GM10266 (cell line): ENCODE results near the gene VPS37D.
"Not testable (repeated sequence)": the region's sequence is repeated elsewhere in the genome, so short reads cannot be mapped to it uniquely, and the experiment has no call there.

Source experiments
- DNase-seq: peaks from one replicate; pipeline ENCODE4 v3.0.0; 2012; ENCODE audit errors: extremely low spot score
- TF ChIP-seq, protein P1 (sequence below): IDR thresholded peaks from 2 replicates; pipeline ENCODE4 v1.5.1; 2012; ENCODE audit warnings: mild to moderate bottlenecking, low read depth; ENCODE audit not compliant: control insufficient read depth, insufficient read depth; ENCODE audit errors: missing control alignments

The VPS37D gene

DNA sequence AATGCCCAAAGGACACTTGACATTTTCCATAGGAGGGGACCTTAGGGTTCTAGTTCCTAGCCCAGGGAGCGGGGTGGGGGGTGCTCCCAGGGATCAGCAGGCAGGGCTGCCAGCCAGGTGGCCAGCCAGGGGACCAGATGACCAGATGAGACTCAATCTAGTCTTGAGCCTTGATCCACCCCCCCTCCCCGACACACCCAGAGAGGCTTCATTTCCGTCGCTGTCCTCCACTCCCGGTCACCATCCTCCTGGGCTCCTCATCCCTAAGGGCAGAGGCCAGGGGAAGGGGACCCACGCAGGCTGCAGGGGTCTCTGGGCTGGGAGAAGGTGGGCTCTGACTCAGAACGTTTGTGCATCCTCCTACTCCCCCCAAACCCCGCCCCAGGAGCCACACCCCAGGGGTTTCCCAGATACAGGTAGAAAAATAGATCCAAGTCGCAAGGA lies 50.8 kb downstream of the VPS37D start:
- DNase-seq: no peak
- TF ChIP-seq, protein P1, sequence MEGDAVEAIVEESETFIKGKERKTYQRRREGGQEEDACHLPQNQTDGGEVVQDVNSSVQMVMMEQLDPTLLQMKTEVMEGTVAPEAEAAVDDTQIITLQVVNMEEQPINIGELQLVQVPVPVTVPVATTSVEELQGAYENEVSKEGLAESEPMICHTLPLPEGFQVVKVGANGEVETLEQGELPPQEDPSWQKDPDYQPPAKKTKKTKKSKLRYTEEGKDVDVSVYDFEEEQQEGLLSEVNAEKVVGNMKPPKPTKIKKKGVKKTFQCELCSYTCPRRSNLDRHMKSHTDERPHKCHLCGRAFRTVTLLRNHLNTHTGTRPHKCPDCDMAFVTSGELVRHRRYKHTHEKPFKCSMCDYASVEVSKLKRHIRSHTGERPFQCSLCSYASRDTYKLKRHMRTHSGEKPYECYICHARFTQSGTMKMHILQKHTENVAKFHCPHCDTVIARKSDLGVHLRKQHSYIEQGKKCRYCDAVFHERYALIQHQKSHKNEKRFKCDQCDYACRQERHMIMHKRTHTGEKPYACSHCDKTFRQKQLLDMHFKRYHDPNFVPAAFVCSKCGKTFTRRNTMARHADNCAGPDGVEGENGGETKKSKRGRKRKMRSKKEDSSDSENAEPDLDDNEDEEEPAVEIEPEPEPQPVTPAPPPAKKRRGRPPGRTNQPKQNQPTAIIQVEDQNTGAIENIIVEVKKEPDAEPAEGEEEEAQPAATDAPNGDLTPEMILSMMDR: no peak

DNA sequence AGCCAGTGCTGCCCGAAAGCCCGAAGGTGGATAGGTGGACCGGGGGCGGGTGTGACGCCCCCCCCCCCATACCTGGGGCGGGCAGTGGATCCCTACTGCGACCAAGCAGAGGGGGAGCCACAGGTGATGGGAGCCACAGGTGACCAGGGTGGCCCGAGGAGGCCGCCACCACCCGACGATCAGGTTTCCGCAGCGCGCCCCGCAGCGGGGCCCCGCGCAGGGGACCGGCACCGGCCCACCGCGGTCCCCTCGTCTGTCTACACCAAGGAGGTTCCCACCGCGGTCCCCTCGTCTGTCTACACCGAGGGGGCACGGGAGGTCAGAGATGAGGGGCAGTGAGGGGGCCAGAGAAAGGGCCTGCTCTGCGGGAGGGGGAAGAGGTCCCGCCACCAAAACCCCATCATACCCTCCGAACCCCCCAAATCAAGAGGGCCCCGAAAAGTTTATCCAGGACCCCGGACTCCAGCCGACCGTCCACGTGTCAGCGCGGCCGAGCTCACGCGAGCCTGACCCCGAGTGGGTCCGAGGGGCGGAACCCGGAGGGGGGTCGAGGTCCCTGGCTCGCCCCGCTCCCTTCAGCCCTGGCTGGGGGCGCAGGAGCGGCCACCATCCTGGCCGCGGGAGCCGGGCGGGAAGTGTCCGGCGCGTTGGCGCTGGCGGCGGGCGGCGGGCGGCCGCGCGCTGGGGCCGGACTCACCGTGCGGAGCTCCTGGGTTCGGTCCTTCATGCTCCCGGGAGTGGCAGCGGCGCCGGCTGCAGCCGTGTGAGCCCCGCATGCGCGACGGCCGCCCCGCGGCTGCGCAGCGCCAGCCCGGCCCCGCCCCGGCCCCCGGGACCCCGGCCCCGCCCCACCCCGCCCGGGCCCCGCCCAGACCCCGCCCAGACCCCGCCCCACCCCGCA lies 51.5 kb downstream of the VPS37D start, which contains the start of gene STX1A:
Gene STX1A (minus strand): TSS at position 765 of the 901 bp plus-strand sequence. CDS start 38 bp downstream, at position 727.
- DNase-seq: peak; percentile 98
- TF ChIP-seq, protein P1: no peak

DNA sequence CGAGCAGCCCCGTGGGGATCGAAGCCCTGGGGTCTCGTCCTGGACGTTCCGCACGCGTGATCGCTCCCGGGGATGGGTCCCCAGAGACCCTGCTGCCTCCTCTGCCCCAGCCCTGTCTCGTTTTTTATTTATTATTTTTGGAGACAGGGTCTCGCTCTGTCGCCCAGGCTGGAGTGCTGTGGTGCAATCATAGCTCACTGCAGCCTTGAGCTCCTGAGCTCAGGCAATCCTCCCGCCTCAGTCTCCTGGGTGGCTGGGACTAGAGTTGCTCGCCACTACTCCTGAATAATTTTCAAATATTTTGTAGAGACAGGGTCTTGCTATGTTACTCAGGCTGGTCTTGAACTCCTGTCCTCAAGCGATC lies 52.2 kb downstream of the VPS37D start:
- DNase-seq: no peak
- TF ChIP-seq, protein P1: no peak

DNA sequence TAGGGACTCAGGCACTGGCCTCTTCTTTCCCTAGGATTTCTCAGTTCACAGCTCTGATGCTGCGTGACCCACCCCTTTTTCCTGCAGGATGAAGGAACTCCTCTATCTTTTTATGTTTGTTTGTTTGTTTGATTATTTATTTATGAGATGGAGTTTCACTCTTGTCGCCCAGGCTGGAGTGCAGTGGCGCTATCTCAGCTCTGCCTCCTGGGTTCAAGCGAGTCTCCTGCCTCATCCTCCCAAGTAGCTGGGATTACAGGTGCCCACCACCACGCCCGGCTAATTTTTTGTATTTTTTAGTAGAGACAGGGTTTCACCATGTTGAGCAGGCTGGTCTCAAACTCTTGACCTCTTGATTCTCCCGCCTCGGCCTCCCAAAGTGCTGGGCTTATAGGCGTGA lies 52.8 kb downstream of the VPS37D start:
- DNase-seq: not testable (repeated sequence)

DNA sequence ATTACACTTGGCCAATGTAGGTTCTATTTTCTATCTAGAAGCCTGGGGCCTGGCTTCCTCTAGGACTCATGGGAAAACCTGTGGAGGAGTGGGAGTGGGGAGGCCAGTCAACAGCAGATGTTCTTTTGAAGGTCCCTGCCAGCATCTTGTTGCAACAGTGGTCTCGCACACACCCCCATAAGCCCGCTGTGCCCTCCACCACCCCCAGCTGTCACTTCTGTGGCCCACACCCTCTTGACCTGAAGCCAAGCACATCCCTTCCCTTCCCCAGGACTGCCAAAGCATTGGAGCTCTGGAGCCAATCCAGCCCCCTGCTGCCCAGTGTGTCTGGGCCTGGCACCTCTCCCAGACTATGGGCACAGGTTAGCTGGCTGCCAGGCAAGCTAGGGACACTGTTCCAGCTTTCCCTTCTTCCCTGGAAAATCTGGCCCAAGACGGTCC lies 53.8 kb downstream of the VPS37D start:
- TF ChIP-seq, protein P1: no peak
- DNase-seq: no peak
